Colonic mucosa (tissue), 4 donors: Measurements from ENCODE around the gene TUBA8. TPM values are rescaled to one million over a fixed set of nuclear protein-coding genes. Genes with fewer than 3 reads are reported as not detected.

Experiments used
- DNase-seq: peaks from one replicate; pipeline ENCODE4 v3.0.0-alpha.2; 2020
- H3K27ac ChIP-seq: fragments of 200-600 bp; one replicate; pipeline ENCODE4 v1.8.0; 2021
- H3K27me3 ChIP-seq: fragments of 200-600 bp; one replicate; pipeline ENCODE4 v1.8.0; 2021
- H3K36me3 ChIP-seq: fragments of 200-600 bp; one replicate; pipeline ENCODE4 v1.8.0; 2021
- H3K4me1 ChIP-seq: fragments of 200-600 bp; one replicate; pipeline ENCODE4 v1.8.0; 2021; ENCODE audit warnings: mild to moderate bottlenecking
- H3K4me3 ChIP-seq: fragments of 200-600 bp; one replicate; pipeline ENCODE4 v1.8.0; 2021
- H3K9ac ChIP-seq, 2 donors: one replicate each; pipeline ENCODE4 v1.7.0; 2013; ENCODE audit warnings: control low read depth in 2 of 2, low read depth in 2 of 2, low read length in 2 of 2
- H3K9me3 ChIP-seq: fragments of 200-600 bp; one replicate; pipeline ENCODE4 v1.8.0; 2021
- intact Hi-C: fragments of 100-400 bp; cut with DNase I; formaldehyde crosslinking; loops from one replicate; pipeline ENCODE4 v1.14.1; 2022
- total RNA-seq, 2 donors: library from RNA; stranded (reverse); fragmentation: NEBNext Ultra II Directional in 1 of 2; extraction: Animal tissue kit (Norgen Biotek cat#: 25700) in 1 of 2; gene quantifications; one replicate each; pipeline ENCODE4 v1.2.1, GENCODE V29; 2021
- TF ChIP-seq, protein P1 (sequence below): fragments of 200-600 bp; IDR thresholded peaks from one replicate; pipeline ENCODE4 v1.8.0; 2022; ENCODE audit warnings: antibody characterized with exemption, mild to moderate bottlenecking
- donor health status: healthy.
- donor health status: DM: no; HTN: no; CAD: no.
- donor health status: DM: no; HTN: no; CAD: no.

TUBA8 gene
- total RNA-seq, 2 donors from 2014 or later: 1.6 TPM

DNA sequence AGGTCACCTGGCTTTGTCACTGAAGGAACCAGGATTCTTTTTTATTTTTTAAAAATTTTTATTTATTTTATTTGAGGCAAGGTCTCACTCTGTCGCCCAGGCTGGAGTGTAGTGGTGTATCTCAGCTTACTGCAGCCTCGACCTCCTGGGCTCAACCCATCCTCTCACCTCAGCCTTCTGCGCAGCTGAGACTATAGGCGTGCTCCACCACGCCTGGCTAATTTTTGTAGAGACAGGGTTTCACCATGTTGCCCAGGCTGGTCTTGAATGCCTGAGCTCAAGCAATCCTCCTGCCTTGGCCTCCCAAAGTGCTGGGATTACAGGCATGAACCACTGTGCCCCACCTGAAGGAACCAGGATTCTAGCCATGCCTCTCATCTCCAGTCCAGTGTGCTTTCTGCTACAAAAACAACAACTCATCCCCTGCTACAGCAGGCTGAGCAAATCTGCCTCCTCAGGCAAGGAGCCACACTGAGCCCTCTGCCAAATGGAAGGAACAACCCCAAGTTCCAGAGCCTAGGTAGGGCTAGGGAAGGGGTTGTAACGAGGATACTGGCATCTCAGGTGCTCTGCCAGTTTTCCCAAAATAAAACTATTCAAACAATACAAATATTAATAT is 35.4 kb upstream of the TUBA8 start:
- H3K27me3 ChIP-seq: no peaks in the 10 kb centered on the region
- H3K9ac ChIP-seq: no peak overlapping the region
- no peaks in the 10 kb centered on the region for H3K36me3 ChIP-seq
- DNase-seq: no peak
- TF ChIP-seq, protein P1, sequence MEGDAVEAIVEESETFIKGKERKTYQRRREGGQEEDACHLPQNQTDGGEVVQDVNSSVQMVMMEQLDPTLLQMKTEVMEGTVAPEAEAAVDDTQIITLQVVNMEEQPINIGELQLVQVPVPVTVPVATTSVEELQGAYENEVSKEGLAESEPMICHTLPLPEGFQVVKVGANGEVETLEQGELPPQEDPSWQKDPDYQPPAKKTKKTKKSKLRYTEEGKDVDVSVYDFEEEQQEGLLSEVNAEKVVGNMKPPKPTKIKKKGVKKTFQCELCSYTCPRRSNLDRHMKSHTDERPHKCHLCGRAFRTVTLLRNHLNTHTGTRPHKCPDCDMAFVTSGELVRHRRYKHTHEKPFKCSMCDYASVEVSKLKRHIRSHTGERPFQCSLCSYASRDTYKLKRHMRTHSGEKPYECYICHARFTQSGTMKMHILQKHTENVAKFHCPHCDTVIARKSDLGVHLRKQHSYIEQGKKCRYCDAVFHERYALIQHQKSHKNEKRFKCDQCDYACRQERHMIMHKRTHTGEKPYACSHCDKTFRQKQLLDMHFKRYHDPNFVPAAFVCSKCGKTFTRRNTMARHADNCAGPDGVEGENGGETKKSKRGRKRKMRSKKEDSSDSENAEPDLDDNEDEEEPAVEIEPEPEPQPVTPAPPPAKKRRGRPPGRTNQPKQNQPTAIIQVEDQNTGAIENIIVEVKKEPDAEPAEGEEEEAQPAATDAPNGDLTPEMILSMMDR: no peak
- H3K4me3 ChIP-seq: no peak overlapping the region
- peaks cover 14% of the 10 kb centered on the region for H3K4me1 ChIP-seq
- no peak overlapping the region for H3K27ac ChIP-seq
- no peaks in the 10 kb centered on the region for H3K9me3 ChIP-seq
- intact Hi-C loops: loop anchor here (2.0 to 10.0 kb wide), 4 partner anchors 72 to 330 kb away; no protein-coding TSS in a partner anchor

DNA sequence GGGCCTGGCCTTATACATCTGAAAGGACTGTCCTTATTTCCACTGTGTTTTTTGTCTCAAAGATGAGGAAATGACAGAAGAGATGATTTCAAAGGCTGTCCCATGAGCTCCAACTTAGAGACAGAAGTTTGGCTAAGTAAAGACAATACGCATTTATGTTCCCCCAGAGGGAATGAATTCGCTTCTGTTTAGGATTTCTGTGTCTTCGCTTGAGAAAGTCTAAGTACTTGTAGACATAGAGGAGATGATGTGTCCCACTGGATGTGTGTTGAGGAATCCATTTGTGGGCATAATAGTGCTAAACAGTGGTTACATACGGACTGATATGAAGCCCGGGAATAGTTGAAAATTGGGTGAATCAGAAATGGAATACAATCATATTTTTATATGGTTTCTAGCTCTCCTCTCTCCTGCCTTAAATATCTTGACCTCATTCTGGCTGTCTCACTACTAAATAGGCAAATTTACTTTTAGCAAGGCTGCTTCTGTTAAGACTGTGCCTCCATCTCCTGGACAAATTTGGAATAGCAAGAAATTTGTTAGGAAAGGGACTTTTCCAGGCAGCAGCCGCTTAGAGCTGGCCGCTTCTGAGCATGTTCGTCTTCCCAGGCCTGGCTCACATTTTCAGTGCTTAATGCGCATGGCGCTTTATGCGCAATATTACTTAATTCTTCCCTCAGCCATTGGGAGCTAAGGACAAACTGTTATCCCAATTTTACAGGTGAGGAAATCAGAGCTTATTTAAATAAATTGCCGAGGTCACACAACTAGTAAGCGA is 34.7 kb upstream of the TUBA8 start:
- peak overlapping the region in 1 of 2 donors; percentile 13 for H3K9ac ChIP-seq
- no peaks in the 10 kb centered on the region for H3K27me3 ChIP-seq
- H3K4me1 ChIP-seq: peaks cover 14% of the 10 kb centered on the region
- intact Hi-C loops: loop anchor here (2.0 to 10.0 kb wide), 5 partner anchors 71 to 331 kb away; no protein-coding TSS in a partner anchor
- TF ChIP-seq, protein P1: peak; percentile 86
- H3K9me3 ChIP-seq: no peaks in the 10 kb centered on the region
- no peak overlapping the region for H3K4me3 ChIP-seq
- H3K27ac ChIP-seq: peak overlapping the region; percentile 32
- peak; percentile 75 for DNase-seq
- H3K36me3 ChIP-seq: peaks cover 4% of the 10 kb centered on the region

GRCh38 chr22:18077087-18077638 is 33.4 kb upstream of the TUBA8 start:
- H3K9me3 ChIP-seq: no peaks in the 10 kb centered on the region
- TF ChIP-seq, protein P1: no peak
- intact Hi-C loops: loop anchor here (2.0 to 10.0 kb wide), 4 partner anchors 70 to 332 kb away; no protein-coding TSS in a partner anchor
- H3K27ac ChIP-seq: peak overlapping the region; percentile 84
- H3K27me3 ChIP-seq: no peaks in the 10 kb centered on the region
- H3K4me3 ChIP-seq: peak overlapping the region; percentile 93
- peaks cover 4% of the 10 kb centered on the region for H3K36me3 ChIP-seq
- no peak for DNase-seq
- peaks cover 14% of the 10 kb centered on the region for H3K4me1 ChIP-seq
- peak overlapping the region; percentile 80 to 97 for H3K9ac ChIP-seq

DNA sequence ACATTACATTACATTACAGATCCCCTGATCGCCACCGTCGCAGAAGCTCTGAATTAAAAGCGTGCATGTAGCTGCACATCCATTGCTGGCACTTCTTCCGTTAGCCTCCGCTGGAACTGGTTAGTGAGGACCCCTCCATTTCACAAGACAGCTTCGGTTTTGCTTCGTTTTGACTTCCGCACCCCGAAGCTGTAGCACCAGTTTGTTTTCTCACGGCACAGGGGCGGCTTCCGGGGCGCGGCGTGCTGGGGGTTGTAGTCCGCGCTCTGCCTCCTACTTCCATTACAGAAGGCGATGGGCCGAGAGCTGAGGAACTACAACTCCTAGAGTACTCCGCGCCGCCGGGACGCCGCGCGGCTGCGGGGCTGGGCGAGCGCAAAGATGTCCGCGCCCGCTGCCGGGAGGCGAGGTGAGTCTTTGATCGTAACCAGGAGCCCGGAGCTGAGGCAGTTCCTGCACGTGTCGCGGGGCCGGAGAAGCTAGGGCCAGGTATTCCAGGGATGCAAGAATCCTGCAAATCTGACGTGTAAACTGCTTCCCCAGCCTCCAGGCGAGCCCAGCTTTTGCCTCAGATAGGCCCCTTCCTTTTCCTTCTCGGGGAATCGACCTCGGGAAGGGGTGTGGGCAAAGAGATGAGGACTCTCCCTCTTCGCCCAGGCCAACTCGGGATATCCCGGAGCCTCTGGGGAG is 32.8 kb upstream of the TUBA8 start, which contains the start of gene PEX26:
Gene PEX26, plus strand, starts transcription at position 352 of the 690 bp plus-strand sequence. CDS start 387 bp downstream, outside the sequence.
- TF ChIP-seq, protein P1: no peak
- peak within 1 kb of the TSS; percentile 84 for H3K27ac ChIP-seq
- peaks cover 4% of the 10 kb centered on the region for H3K36me3 ChIP-seq
- H3K9ac ChIP-seq: peak within 1 kb of the TSS; percentile 91 to 97
- peaks cover 14% of the 10 kb centered on the region for H3K4me1 ChIP-seq
- intact Hi-C loops: loop anchor here (2.0 to 10.0 kb wide), 4 partner anchors 70 to 333 kb away; no protein-coding TSS in a partner anchor
- peak within 1 kb of the TSS; percentile 93 for H3K4me3 ChIP-seq
- H3K27me3 ChIP-seq: no peaks in the 10 kb centered on the region
- H3K9me3 ChIP-seq: no peaks in the 10 kb centered on the region
- DNase-seq: peak; percentile 97
